Body of pancreas (tissue), 4 donors: ENCODE data around the gene MGLL. TPM values are rescaled to one million over a fixed set of nuclear protein-coding genes. Genes with fewer than 3 reads are reported as not detected.

Experiments
- ATAC-seq: fragments of 150-250 bp; one replicate; pipeline ENCODE4 v1.9.1; 2016
- DNase-seq, 4 donors: peaks; one replicate each; pipeline ENCODE4 v3.0.0-alpha.2; 2019
- H3K27ac ChIP-seq, 4 donors: fragments of 200-600 bp; sonication (generic); 1 replicate in 3 of 4; 2 replicates in 1 of 4; pipeline versions ENCODE4 v1.5.1 to v1.6.1; 2016 to 2019; ENCODE audit warnings: mild to moderate bottlenecking in 1 of 4, mixed read lengths in 1 of 4, moderate library complexity in 1 of 4
- H3K27me3 ChIP-seq, 2 donors: fragments of 200-600 bp; sonication (generic); one replicate each; pipeline ENCODE4 v1.6.0; 2016; ENCODE audit warnings: mild to moderate bottlenecking in 1 of 2
- H3K36me3 ChIP-seq, 2 donors: fragments of 200-600 bp; sonication (generic); replicated peaks in 1 of 2; 2 replicates each; pipeline ENCODE4 v1.5.1; 2016; ENCODE audit warnings: low read depth in 2 of 2; ENCODE audit not compliant: insufficient read depth in 1 of 2
- H3K4me1 ChIP-seq: fragments of 200-600 bp; sonication (generic); one replicate; pipeline ENCODE4 v1.6.0; 2016
- H3K4me3 ChIP-seq, 2 donors: fragments of 200-600 bp; sonication (generic); 1 replicate in 1 of 2; 2 replicates in 1 of 2; pipeline ENCODE4 v1.5.1; 2016 to 2019
- H3K9me3 ChIP-seq, 3 donors: fragments of 200-600 bp; sonication (generic); 1 replicate in 2 of 3; 2 replicates in 1 of 3; pipeline ENCODE4 v1.5.1; 2016
- CTCF ChIP-seq, 7 experiments: fragments of 450-650 bp in 4 of 7; fragments of 200-600 bp in 3 of 7; sonication (generic) in 3 of 7; IDR thresholded peaks; one replicate each; pipeline ENCODE4 v1.5.1; 2016 to 2019; ENCODE audit warnings: antibody characterized with exemption in 7 of 7
- POLR2A ChIP-seq, 3 donors: fragments of 450-650 bp; IDR thresholded peaks; one replicate each; pipeline ENCODE4 v1.6.1; 2016; ENCODE audit warnings: antibody characterized with exemption in 3 of 3, mild to moderate bottlenecking in 2 of 3
- WGBS, 2 donors: methylation state at CpG; one replicate each; pipeline ENCODE4 v1.1.5; 2017; 5-methylcytosine and 5-hydroxymethylcytosine counted together
- intact Hi-C: fragments of 100-400 bp; cut with DNase I; formaldehyde crosslinking; loops from one replicate; pipeline ENCODE4 v1.15.1; 2023
- total RNA-seq, 2 donors: library from RNA; depleted of rRNA; stranded (reverse); fragments of >200 nt; gene quantifications; one replicate each; pipeline ENCODE4 v1.1.0, GENCODE V29; 2016

Gene MGLL
- total RNA-seq, 2 donors from 2014 or later = 14.8 to 20.2 TPM

- no peak overlapping the region for H3K27ac ChIP-seq
- H3K27me3 ChIP-seq = no peaks in the 10 kb centered on the region
- H3K4me1 ChIP-seq = no peaks in the 10 kb centered on the region
- 84 to 86% methylated on average over 5 of the region's 5 CpGs for WGBS, 2 donors
- no peak for ATAC-seq
- H3K9me3 ChIP-seq = no peaks in the 10 kb centered on the region
- no peak for TF ChIP-seq CTCF (IDR thresholded peaks at IDR 0.05)
- no peak for TF ChIP-seq POLR2A (IDR thresholded peaks at IDR 0.05)
- no peak for DNase-seq
- no peaks in the 10 kb centered on the region for H3K36me3 ChIP-seq
- no peak overlapping the region for H3K4me3 ChIP-seq
- intact Hi-C loops = loop anchor here (5.0 kb wide), 1 partner anchor 187 kb away; no protein-coding TSS in a partner anchor
Measured at GRCh38 chr3:127644641-127645370, 177.5 kb downstream of the MGLL start.

- Histone ChIP-seq H3K9me3 (no peaks in the 10 kb centered on the region), H3K4me3 (no peak overlapping the region), H3K36me3 (no peaks in the 10 kb centered on the region), H3K27ac (no peak overlapping the region), H3K27me3 (no peaks in the 10 kb centered on the region), H3K4me1 (no peaks in the 10 kb centered on the region)
- TF ChIP-seq CTCF (IDR thresholded peaks at IDR 0.05) = no peak
- no peak for TF ChIP-seq POLR2A (IDR thresholded peaks at IDR 0.05)
- no peak for ATAC-seq
- WGBS, 2 donors = 93 to 97% methylated on average over 3 of the region's 3 CpGs
- intact Hi-C loops = no loop called here
- no peak for DNase-seq
Measured at GRCh38 chr3:127640042-127640355, 182.3 kb downstream of the MGLL start.

- DNase-seq (no peak), ATAC-seq (no peak)
- Histone ChIP-seq H3K27me3 (no peaks in the 10 kb centered on the region), H3K36me3 (no peaks in the 10 kb centered on the region), H3K9me3 (no peaks in the 10 kb centered on the region), H3K4me3 (no peak overlapping the region), H3K4me1 (no peaks in the 10 kb centered on the region), H3K27ac (no peak overlapping the region)
- WGBS, 2 donors = 81 to 88% methylated on average over 5 of the region's 5 CpGs
- TF ChIP-seq CTCF (IDR thresholded peaks at IDR 0.05) (no peak), POLR2A (IDR thresholded peaks at IDR 0.05) (no peak)
- intact Hi-C loops = no loop called here
Measured at GRCh38 chr3:127639173-127640041, 182.9 kb downstream of the MGLL start.

Other genes with a start within 250 kb of the MGLL start
- gene TPRA1, start 231.8 kb downstream of the MGLL start, total RNA-seq = 10 to 100 TPM; 31.4 to 31.6 TPM
- 1 to 10 TPM; 3.9 to 5.9 TPM for gene MCM2, start 224.1 kb downstream of the MGLL start, total RNA-seq
- gene PODXL2, start 193.3 kb downstream of the MGLL start, total RNA-seq = 10 to 100 TPM in 1 of 2 donors, 1 to 10 TPM in 1; 8.3 to 14.2 TPM
- 10 to 100 TPM; 21.4 to 34.0 TPM for gene ABTB1, start 149.6 kb downstream of the MGLL start, total RNA-seq
- 1 to 10 TPM; 2.0 to 3.4 TPM for gene KBTBD12, start 92.7 kb upstream of the MGLL start, total RNA-seq
- gene SEC61A1, start 229.9 kb upstream of the MGLL start, total RNA-seq = 100 to 1,000 TPM; 168 to 207 TPM